Upper lobe of left lung (tissue), 4 donors: ENCODE data around the gene SGSH.

Experiments
- CTCF ChIP-seq, 6 experiments: fragments of 450-650 bp in 4 of 6; fragments of 200-600 bp in 2 of 6; sonication (generic) in 2 of 6; IDR thresholded peaks; one replicate each; pipeline ENCODE4 v1.5.1; 2016 to 2019; ENCODE audit warnings: antibody characterized with exemption in 6 of 6
- POLR2A ChIP-seq, 4 donors: fragments of 450-650 bp; IDR thresholded peaks; one replicate each; pipeline ENCODE4 v1.5.1; 2016 to 2017; ENCODE audit warnings: antibody characterized with exemption in 4 of 4, mild to moderate bottlenecking in 2 of 4
- POLR2AphosphoS5 ChIP-seq, 2 donors: sonication (generic); formaldehyde crosslinking; IDR thresholded peaks; one replicate each; pipeline ENCODE4 v1.5.1; 2017; ENCODE audit warnings: antibody characterized with exemption in 2 of 2

- no peak for TF ChIP-seq POLR2A (IDR thresholded peaks at IDR 0.05)
- no peak for TF ChIP-seq CTCF (IDR thresholded peaks at IDR 0.05)
- no peak for TF ChIP-seq POLR2AphosphoS5 (IDR thresholded peaks at IDR 0.05)
These were observed 53.7 kb downstream of the SGSH start for GRCh38 chr17:80166446-80166845.
